Astrocyte (in vitro differentiated cells and primary cell): Measurements from ENCODE around the gene MRPL33. TPM values are rescaled to one million over a fixed set of nuclear protein-coding genes. Genes with fewer than 3 reads are reported as not detected.

Experiments used
- DNase-seq: peaks from one replicate; pipeline ENCODE4 v3.0.0-alpha.2; 2010; ENCODE audit warnings: low read depth
- FAIRE-seq: peaks from 2 replicates; lab custom pipeline; 2011; peaks lifted over from hg19 to GRCh38; lab: Jason Lieb, UNC
- H2AFZ ChIP-seq: 2 replicates; pipeline ENCODE4 v1.6.0; 2012; ENCODE audit warnings: low read depth, low read length, inconsistent platforms
- H3K27ac ChIP-seq: 2 replicates; pipeline ENCODE4 v1.5.1; 2011; ENCODE audit warnings: low read depth, low read length, inconsistent platforms
- H3K27me3 ChIP-seq: 2 replicates; pipeline ENCODE4 v1.6.0; 2011; ENCODE audit warnings: low read length, inconsistent platforms; ENCODE audit not compliant: insufficient read depth
- H3K36me3 ChIP-seq: 2 replicates; pipeline ENCODE4 v1.5.1; 2011; ENCODE audit warnings: low read length, inconsistent platforms; ENCODE audit not compliant: insufficient read depth
- H3K4me1 ChIP-seq: 2 replicates; pipeline ENCODE4 v1.5.1; 2011; ENCODE audit warnings: low read length, inconsistent platforms; ENCODE audit not compliant: insufficient read depth
- H3K4me2 ChIP-seq: 2 replicates; pipeline ENCODE4 v1.6.0; 2012; ENCODE audit warnings: low read length, inconsistent platforms
- H3K4me3 ChIP-seq: 2 replicates; pipeline ENCODE4 v1.5.1; 2011; ENCODE audit warnings: low read depth, mild to moderate bottlenecking, low read length, inconsistent platforms; ENCODE audit not compliant: insufficient read depth
- H3K79me2 ChIP-seq: 2 replicates; pipeline ENCODE4 v1.6.0; 2012; ENCODE audit warnings: mild to moderate bottlenecking, low read length, inconsistent platforms; ENCODE audit not compliant: insufficient read depth
- H3K9ac ChIP-seq: 2 replicates; pipeline ENCODE4 v1.6.0; 2012; ENCODE audit warnings: mild to moderate bottlenecking, low read length, inconsistent platforms
- H3K9me3 ChIP-seq: 2 replicates; pipeline ENCODE4 v1.5.1; 2012; ENCODE audit warnings: low read depth, mild to moderate bottlenecking, low read length, inconsistent platforms; ENCODE audit not compliant: insufficient read depth
- H4K20me1 ChIP-seq: 2 replicates; pipeline ENCODE4 v1.6.0; 2012; ENCODE audit warnings: low read length, inconsistent platforms; ENCODE audit not compliant: insufficient read depth
- H3K27ac Mint-ChIP-seq: one replicate; pipeline ENCODE4 v1.8.0; 2021; ENCODE audit warnings: mild to moderate bottlenecking, mixed read lengths; ENCODE audit not compliant: unreplicated experiment
- H3K27me3 Mint-ChIP-seq: one replicate; pipeline ENCODE4 v1.8.0; 2021; ENCODE audit warnings: low read depth, mixed read lengths; ENCODE audit not compliant: unreplicated experiment
- H3K36me3 Mint-ChIP-seq: one replicate; pipeline ENCODE4 v1.8.0; 2021; ENCODE audit warnings: low read depth, mixed read lengths; ENCODE audit not compliant: unreplicated experiment
- H3K4me1 Mint-ChIP-seq: one replicate; pipeline ENCODE4 v1.8.0; 2021; ENCODE audit warnings: low read depth, mixed read lengths; ENCODE audit not compliant: unreplicated experiment
- H3K4me3 Mint-ChIP-seq: one replicate; pipeline ENCODE4 v1.8.0; 2021; ENCODE audit warnings: mild to moderate bottlenecking, moderate library complexity, mixed read lengths; ENCODE audit not compliant: unreplicated experiment
- H3K9me3 Mint-ChIP-seq: one replicate; pipeline ENCODE4 v1.8.0; 2021; ENCODE audit warnings: mild to moderate bottlenecking, mixed read lengths; ENCODE audit not compliant: unreplicated experiment
- CTCF ChIP-seq: IDR thresholded peaks from 2 replicates; pipeline ENCODE4 v1.5.1; 2011; ENCODE audit warnings: low read depth, mild to moderate bottlenecking, inconsistent platforms, low read length, moderate library complexity; ENCODE audit not compliant: insufficient read depth
- EZH2 ChIP-seq: IDR thresholded peaks from 2 replicates; pipeline ENCODE4 v1.6.1; 2012; ENCODE audit warnings: mild to moderate bottlenecking, low read length, inconsistent platforms; ENCODE audit not compliant: insufficient read depth
- total RNA-seq: library from RNA; stranded (reverse); gene quantifications from 2 replicates; pipeline ENCODE4 v1.2.1, GENCODE V29; 2021

Gene MRPL33
- total RNA-seq, 1 donor from 2014 or later: 85.3 TPM

GRCh38 chr2:27737676-27738348 is 33.7 kb upstream of the MRPL33 start:
- FAIRE-seq (no peak), DNase-seq (peak; percentile 73)
- Histone ChIP-seq H4K20me1 (no peaks in the 10 kb centered on the region), H3K27ac (no peak overlapping the region), H3K9me3 (no peaks in the 10 kb centered on the region), H2AFZ (peak overlapping the region; percentile 42), H3K36me3 (no peaks in the 10 kb centered on the region), H3K4me1 (peaks cover 19% of the 10 kb centered on the region), H3K4me2 (peak overlapping the region; percentile 9), H3K4me3 (no peak overlapping the region), H3K9ac (no peak overlapping the region), H3K27me3 (no peaks in the 10 kb centered on the region), H3K79me2 (no peaks in the 10 kb centered on the region)
- TF ChIP-seq EZH2: no peak
- TF ChIP-seq CTCF: no peak
- peaks cover 5% of the 10 kb centered on the region for H3K9me3 Mint-ChIP-seq
- H3K4me3 Mint-ChIP-seq: no peak overlapping the region
- H3K27me3 Mint-ChIP-seq: peaks cover 4% of the 10 kb centered on the region
- H3K4me1 Mint-ChIP-seq: no peaks in the 10 kb centered on the region
- H3K27ac Mint-ChIP-seq: no peak overlapping the region
- H3K36me3 Mint-ChIP-seq: no peaks in the 10 kb centered on the region

- H3K4me3 Mint-ChIP-seq: no peak overlapping the region
- Histone ChIP-seq H4K20me1 (no peaks in the 10 kb centered on the region), H3K27ac (no peak overlapping the region), H3K79me2 (no peaks in the 10 kb centered on the region), H3K9me3 (no peaks in the 10 kb centered on the region), H3K4me2 (peak overlapping the region; percentile 9), H3K27me3 (no peaks in the 10 kb centered on the region), H2AFZ (peak overlapping the region; percentile 42), H3K4me3 (no peak overlapping the region), H3K9ac (no peak overlapping the region), H3K4me1 (peaks cover 19% of the 10 kb centered on the region), H3K36me3 (no peaks in the 10 kb centered on the region)
- TF ChIP-seq CTCF (no peak), EZH2 (no peak)
- H3K4me1 Mint-ChIP-seq: no peaks in the 10 kb centered on the region
- peaks cover 4% of the 10 kb centered on the region for H3K27me3 Mint-ChIP-seq
- peaks cover 5% of the 10 kb centered on the region for H3K9me3 Mint-ChIP-seq
- no peak overlapping the region for H3K27ac Mint-ChIP-seq
- no peak for DNase-seq
- H3K36me3 Mint-ChIP-seq: no peaks in the 10 kb centered on the region
- no peak for FAIRE-seq
These were observed 33.0 kb upstream of the MRPL33 start for GRCh38 chr2:27738349-27739057.

GRCh38 chr2:27739058-27739373 is 32.5 kb upstream of the MRPL33 start:
- H3K27me3 Mint-ChIP-seq: peaks cover 4% of the 10 kb centered on the region
- no peaks in the 10 kb centered on the region for H3K79me2 ChIP-seq
- H3K36me3 ChIP-seq: no peaks in the 10 kb centered on the region
- H3K27ac Mint-ChIP-seq: no peak overlapping the region
- no peak overlapping the region for H3K9ac ChIP-seq
- TF ChIP-seq EZH2 (no peak), CTCF (no peak)
- H3K27me3 ChIP-seq: no peaks in the 10 kb centered on the region
- H3K9me3 ChIP-seq: no peaks in the 10 kb centered on the region
- no peak overlapping the region for H3K4me3 ChIP-seq
- no peak overlapping the region for H2AFZ ChIP-seq
- FAIRE-seq (no peak), DNase-seq (no peak)
- no peak overlapping the region for H3K4me2 ChIP-seq
- H3K4me1 ChIP-seq: peaks cover 19% of the 10 kb centered on the region
- no peak overlapping the region for H3K4me3 Mint-ChIP-seq
- H3K27ac ChIP-seq: no peak overlapping the region
- peaks cover 5% of the 10 kb centered on the region for H3K9me3 Mint-ChIP-seq
- H3K36me3 Mint-ChIP-seq: no peaks in the 10 kb centered on the region
- H4K20me1 ChIP-seq: no peaks in the 10 kb centered on the region
- H3K4me1 Mint-ChIP-seq: no peaks in the 10 kb centered on the region
